ENCODE data around the gene BAIAP2L1. TPM values are rescaled to one million over a fixed set of nuclear protein-coding genes. Genes with fewer than 3 reads are reported as not detected.

The BAIAP2L1 gene
- total RNA-seq (2022; extraction: Qiagen RNA extraction; ENCODE audit: low read depth), result 45.7 to 57.5 TPM (median 53.0 TPM) in 5 replicates

GRCh38 chr7:98400542-98401340 lies at the start of gene BAIAP2L1:
Gene BAIAP2L1, minus strand, starts transcription at chr7:98401090. Its CDS starts 238 bp downstream, at chr7:98400852.

GRCh38 chr7:98280791-98281756 lies 119.8 kb downstream of the BAIAP2L1 start, which contains the start of gene BRI3:
Gene BRI3, plus strand, starts transcription at chr7:98281686. Its CDS starts 110 bp downstream, at chr7:98281796.

GRCh38 chr7:98251601-98252424 lies 149.1 kb downstream of the BAIAP2L1 start, which contains the start of gene TECPR1:
Gene TECPR1, minus strand, starts transcription at chr7:98252232. Its CDS starts 6,086 bp downstream, at chr7:98246146.

Other genes with a start within 250 kb of the BAIAP2L1 start
- gene BHLHA15, start 189.7 kb downstream of the BAIAP2L1 start, total RNA-seq (2022; extraction: Qiagen RNA extraction; ENCODE audit: low read depth), result 0.33 to 0.94 TPM (median 0.54 TPM) in 5 replicates
- 5.3 to 10.3 TPM (median 6.5 TPM) in 5 replicates for gene TECPR1, start 148.9 kb downstream of the BAIAP2L1 start, total RNA-seq (2022; extraction: Qiagen RNA extraction; ENCODE audit: low read depth)
- gene BRI3, start 119.4 kb downstream of the BAIAP2L1 start, total RNA-seq (2022; extraction: Qiagen RNA extraction; ENCODE audit: low read depth), result 99.6 to 203 TPM (median 162 TPM) in 5 replicates
- gene NPTX2, start 216.2 kb upstream of the BAIAP2L1 start, total RNA-seq (2022; extraction: Qiagen RNA extraction; ENCODE audit: low read depth), result 0.10 to 0.27 TPM (median 0.13 TPM) in 5 replicates

All from A549 treated with GW870086 at 1 μM for 4 hours (cell line).